Endothelial cell of umbilical vein (primary cell): ENCODE data around the gene TMEM37. TPM values are rescaled to one million over a fixed set of nuclear protein-coding genes. Genes with fewer than 3 reads are reported as not detected.
A peak's percentile ranks its signal among the peaks of the same experiment; 100 is the strongest.

ENCODE experiments used
- BruUV-seq: library from RNA; stranded (reverse); fragments of 400-500 nt; replicated peaks from 2 replicates; lab custom pipeline; 2021; lab: Mats Ljungman, UMichigan
- CTCF ChIA-PET: fragments of 300-600, 350-600 bp; sonication (Branson Sonifier 250); formaldehyde crosslinking; loops from one replicate; lab custom pipeline; 2021; ENCODE audit warnings: antibody characterized with exemption, inconsistent platforms; lab: Charles Lee
- POLR2A ChIA-PET: fragments of 300-600, 350-600 bp; sonication (Branson Sonifier 250); formaldehyde crosslinking; loops from one replicate; lab custom pipeline; 2021; ENCODE audit warnings: antibody characterized with exemption, inconsistent platforms; lab: Charles Lee
- DNase-seq: peaks from one replicate; pipeline ENCODE4 v3.0.0-alpha.2; 2011; ENCODE audit warnings: low read depth, low spot score
- FAIRE-seq: peaks from 2 replicates; lab custom pipeline; 2011; peaks lifted over from hg19 to GRCh38; lab: Jason Lieb, UNC
- H2AFZ ChIP-seq: 2 replicates; pipeline ENCODE4 v1.6.0; 2012; ENCODE audit warnings: low read depth, low read length, control low read depth, inconsistent platforms
- H3K27ac ChIP-seq: 2 replicates; pipeline ENCODE4 v1.5.1; 2011; ENCODE audit warnings: low read depth, mild to moderate bottlenecking, control low read depth, low read length, moderate library complexity; ENCODE audit not compliant: insufficient read depth
- H3K27me3 ChIP-seq, 2 experiments: 2 replicates each; pipeline versions ENCODE4 v1.6.0 to v1.6.1; 2011; ENCODE audit warnings: low read length in 2 of 2, mixed read lengths in 1 of 2; ENCODE audit not compliant: control insufficient read depth in 2 of 2, insufficient read depth in 2 of 2
- H3K36me3 ChIP-seq, 2 experiments: 2 replicates in 1 of 2; 3 replicates in 1 of 2; pipeline ENCODE4 v1.5.1; 2011; ENCODE audit warnings: low read length in 2 of 2, mild to moderate bottlenecking in 1 of 2, moderate library complexity in 1 of 2; ENCODE audit not compliant: control insufficient read depth in 2 of 2, insufficient read depth in 2 of 2; ENCODE audit errors: extremely low read depth in 1 of 2
- H3K4me1 ChIP-seq: 3 replicates; pipeline ENCODE4 v1.5.1; 2011; ENCODE audit warnings: mild to moderate bottlenecking, low read length; ENCODE audit not compliant: control insufficient read depth, insufficient read depth; ENCODE audit errors: extremely low read depth
- H3K4me2 ChIP-seq: 2 replicates; pipeline ENCODE4 v1.6.1; 2011; ENCODE audit warnings: low read length, control low read depth, mixed read lengths; ENCODE audit not compliant: insufficient read depth
- H3K4me3 ChIP-seq, 3 experiments: fragments of 200-600 bp in 1 of 3; sonication (generic), shearing (Covaris generic) in 1 of 3; replicated peaks in 1 of 3; 2 replicates each; pipeline ENCODE4 v1.5.1; 2011 to 2016; ENCODE audit warnings: control low read depth in 3 of 3, low read length in 3 of 3, mild to moderate bottlenecking in 2 of 3, inconsistent platforms in 1 of 3, low read depth in 1 of 3, moderate library complexity in 1 of 3; ENCODE audit not compliant: insufficient read depth in 1 of 3
- H3K79me2 ChIP-seq: 2 replicates; pipeline ENCODE4 v1.6.0; 2012; ENCODE audit warnings: low read length, inconsistent platforms; ENCODE audit not compliant: control insufficient read depth, insufficient read depth
- H3K9ac ChIP-seq: replicated peaks from 2 replicates; pipeline ENCODE3; 2011; ENCODE audit warnings: low read length, control low read depth; ENCODE audit not compliant: insufficient read depth; ENCODE audit errors: extremely low read depth
- H3K9me1 ChIP-seq: replicated peaks from 3 replicates; pipeline ENCODE4 v1.6.0; 2011; ENCODE audit warnings: mild to moderate bottlenecking, low read length; ENCODE audit not compliant: control insufficient read depth, insufficient read depth; ENCODE audit errors: extremely low read depth
- H3K9me3 ChIP-seq: replicated peaks from 2 replicates; pipeline ENCODE4 v1.5.1; 2012; ENCODE audit warnings: low read length, inconsistent platforms; ENCODE audit not compliant: control insufficient read depth, insufficient read depth
- H4K20me1 ChIP-seq: replicated peaks from 2 replicates; pipeline ENCODE3; 2011; ENCODE audit warnings: mild to moderate bottlenecking, low read length; ENCODE audit not compliant: control insufficient read depth, insufficient read depth; ENCODE audit errors: extremely low read depth
- CTCF ChIP-seq, 2 donors: IDR thresholded peaks; 1 replicate in 1 of 2; 2 replicates in 1 of 2; pipeline ENCODE4 v1.5.1; 2011; ENCODE audit warnings: low read length in 2 of 2, mild to moderate bottlenecking in 2 of 2, moderate library complexity in 2 of 2, control low read depth in 1 of 2, inconsistent platforms in 1 of 2, low read depth in 1 of 2; ENCODE audit not compliant: insufficient read depth in 1 of 2; ENCODE audit errors: extremely low read depth in 1 of 2
- EZH2 ChIP-seq: IDR thresholded peaks from 2 replicates; pipeline ENCODE4 v1.6.1; 2012; ENCODE audit warnings: borderline replicate concordance, low read depth, mild to moderate bottlenecking, moderate library complexity, low read length, inconsistent platforms; ENCODE audit not compliant: severe bottlenecking
- FOS ChIP-seq: IDR thresholded peaks from 2 replicates; pipeline ENCODE4 v1.6.1; 2011; ENCODE audit warnings: mild to moderate bottlenecking, low read length, moderate library complexity, borderline replicate concordance; ENCODE audit not compliant: insufficient read depth
- GATA2 ChIP-seq: IDR thresholded peaks from 2 replicates; pipeline ENCODE4 v1.7.0; 2011; ENCODE audit warnings: low read depth, mild to moderate bottlenecking, moderate library complexity, mixed read lengths, low read length; ENCODE audit not compliant: insufficient read length, insufficient read depth
- JUN ChIP-seq: IDR thresholded peaks from 2 replicates; pipeline ENCODE4 v1.6.1; 2011; ENCODE audit warnings: borderline replicate concordance, low read depth; ENCODE audit not compliant: insufficient read length, insufficient read depth
- MAX ChIP-seq: IDR thresholded peaks from 2 replicates; pipeline ENCODE4 v1.6.1; 2011; ENCODE audit not compliant: insufficient read depth, insufficient read length
- MYC ChIP-seq: IDR thresholded peaks from one replicate; pipeline ENCODE4 v1.6.1; 2011; ENCODE audit warnings: mild to moderate bottlenecking, low read depth, low read length
- POLR2A ChIP-seq: IDR thresholded peaks from 2 replicates; pipeline ENCODE4 v1.6.1; 2012; ENCODE audit warnings: low read depth, mild to moderate bottlenecking, control low read depth, low read length
- POLR2AphosphoS5 ChIP-seq: IDR thresholded peaks from 2 replicates; pipeline ENCODE4 v1.6.1; 2012; ENCODE audit warnings: low read depth, mild to moderate bottlenecking, control low read depth, low read length, moderate library complexity; ENCODE audit not compliant: insufficient read depth
- dilution Hi-C: fragments of 300-500 bp; cut with MboI; formaldehyde crosslinking; loops from one replicate; pipeline ENCODE4 v1.15.0; 2019; ENCODE audit warnings: low sequenced_read_pairs; ENCODE audit not compliant: extremely low pct_ligation_motif_present
- intact Hi-C: fragments of 100-400 bp; cut with micrococcal nuclease; formaldehyde crosslinking; loops from one replicate; pipeline ENCODE4 v1.10.0; 2022
- polyA plus RNA-seq, 4 experiments: library from polyadenylated mRNA; depleted of rRNA in 3 of 4; stranded (reverse) in 3 of 4; unstranded in 1 of 4; fragments of >200 nt; gene quantifications; 2 replicates each; pipeline versions ENCODE4 v1.2.1 to v1.2.3, GENCODE V29; 2011 to 2012; ENCODE audit warnings: missing spikeins in 1 of 4
- total RNA-seq: library from RNA; stranded (reverse); gene quantifications from 2 replicates; pipeline ENCODE4 v1.2.3, GENCODE V29; 2021

Gene TMEM37
- total and polyA plus RNA-seq, 2 donors (not counting 3 experiments of a cell fraction or from before 2014, with no cell fraction given) = 3.5 to 16.2 TPM

- Histone ChIP-seq H3K4me1 (peaks cover 21% of the 10 kb centered on the region), H3K36me3 (no peaks in the 10 kb centered on the region)
Observed at GRCh38 chr2:119453972-119454593, 22.4 kb downstream of the TMEM37 start.

GRCh38 chr2:119455066-119455718, 23.5 kb downstream of the TMEM37 start:
- ChIA-PET CTCF (interaction anchor here (0.7 to 1.9 kb wide), 3 partner anchors 21 to 34 kb away, joined by 3 to 6 read pairs (median 3); no protein-coding TSS in a partner anchor), POLR2A (no interaction called here)
- Histone ChIP-seq H4K20me1 (no peaks in the 10 kb centered on the region), H3K4me1 (peaks cover 21% of the 10 kb centered on the region), H3K9ac (peak overlapping the region; percentile 27), H3K27me3 (no peaks in the 10 kb centered on the region), H3K9me3 (no peaks in the 10 kb centered on the region), H3K4me2 (peak overlapping the region; percentile 81), H3K27ac (peak overlapping the region; percentile 75), H3K36me3 (no peaks in the 10 kb centered on the region), H3K79me2 (no peaks in the 10 kb centered on the region), H2AFZ (peak overlapping the region; percentile 87), H3K9me1 (no peaks in the 10 kb centered on the region), H3K4me3 (no peak overlapping the region)
- intact Hi-C loops (no loop called here), dilution Hi-C loops (no loop called here)
- DNase-seq (peak; percentile 83), FAIRE-seq (peak; percentile 93)
- TF ChIP-seq JUN (peak; percentile 25), GATA2 (peak; percentile 80), POLR2A (peak; percentile 38), FOS (peak; percentile 40), POLR2AphosphoS5 (peak; percentile 60), CTCF (IDR thresholded peaks at IDR 0.05; ENCODE audit: extremely low read depth in 1 of 2, insufficient read depth in 1 of 2, low read depth in 1 of 2, low read length in 2 of 2) (no peak), EZH2 (no peak), MYC (no peak), MAX (no peak)
- BruUV-seq = no TSS peak

More at GRCh38 chr2:119453972-119454593, 22.4 kb downstream of the TMEM37 start:
- no peak for TF ChIP-seq MAX
- TF ChIP-seq EZH2 = no peak
- no peak for TF ChIP-seq JUN
- no peak overlapping the region for H3K9ac ChIP-seq
- no peak overlapping the region for H2AFZ ChIP-seq
- H3K9me1 ChIP-seq = no peaks in the 10 kb centered on the region
- no TSS peak for BruUV-seq
- intact Hi-C loops = no loop called here
- H4K20me1 ChIP-seq = no peaks in the 10 kb centered on the region
- no peaks in the 10 kb centered on the region for H3K9me3 ChIP-seq
- dilution Hi-C loops = no loop called here
- ChIA-PET CTCF (interaction anchor here (1.9 kb wide), 1 partner anchor 22 kb away, joined by 6 read pairs; no protein-coding TSS in a partner anchor), POLR2A (no interaction called here)
- H3K79me2 ChIP-seq = no peaks in the 10 kb centered on the region
- H3K27me3 ChIP-seq = no peaks in the 10 kb centered on the region
- no peak overlapping the region for H3K4me2 ChIP-seq
- no peak for DNase-seq
- FAIRE-seq = no peak
- H3K4me3 ChIP-seq = no peak overlapping the region
- no peak overlapping the region for H3K27ac ChIP-seq
